Mesothelial cell of epicardium (in vitro differentiated cells): ENCODE results near the gene PCDHA6. TPM values are rescaled to one million over a fixed set of nuclear protein-coding genes. Genes with fewer than 3 reads are reported as not detected.
"Not testable (repeated sequence)": the region's sequence is repeated elsewhere in the genome, so short reads cannot be mapped to it uniquely, and the experiment has no call there.

Source experiments
- DNase-seq, 2 experiments: peaks; one replicate each; pipeline ENCODE4 v3.0.0; 2021; ENCODE audit warnings: low spot score in 2 of 2; ENCODE audit not compliant: unreplicated experiment in 2 of 2
- H3K27ac Mint-ChIP-seq: 2 replicates; pipeline ENCODE4 v1.8.0; 2021; ENCODE audit warnings: mixed read lengths
- H3K27me3 Mint-ChIP-seq: 2 replicates; pipeline ENCODE4 v1.8.0; 2021; ENCODE audit warnings: low read depth, mixed read lengths
- H3K36me3 Mint-ChIP-seq: 2 replicates; pipeline ENCODE4 v1.8.0; 2021; ENCODE audit warnings: mixed read lengths
- H3K4me1 Mint-ChIP-seq: 2 replicates; pipeline ENCODE4 v1.8.0; 2021; ENCODE audit warnings: mixed read lengths
- H3K4me3 Mint-ChIP-seq: 2 replicates; pipeline ENCODE4 v1.8.0; 2021; ENCODE audit warnings: mild to moderate bottlenecking, moderate library complexity, mixed read lengths
- H3K9me3 Mint-ChIP-seq: 2 replicates; pipeline ENCODE4 v1.8.0; 2021; ENCODE audit warnings: mixed read lengths
- CTCF ChIP-seq: fragments of 200-600 bp; sonication (generic); IDR thresholded peaks from one replicate; pipeline ENCODE4 v1.5.0; 2021; ENCODE audit warnings: antibody characterized with exemption; ENCODE audit not compliant: unreplicated experiment
- total RNA-seq: library from RNA; stranded (reverse); gene quantifications from 3 replicates; pipeline ENCODE4 v1.2.1, GENCODE V29; 2021

The PCDHA6 gene
- total RNA-seq, 1 donor from 2014 or later = 15.2 TPM

DNA sequence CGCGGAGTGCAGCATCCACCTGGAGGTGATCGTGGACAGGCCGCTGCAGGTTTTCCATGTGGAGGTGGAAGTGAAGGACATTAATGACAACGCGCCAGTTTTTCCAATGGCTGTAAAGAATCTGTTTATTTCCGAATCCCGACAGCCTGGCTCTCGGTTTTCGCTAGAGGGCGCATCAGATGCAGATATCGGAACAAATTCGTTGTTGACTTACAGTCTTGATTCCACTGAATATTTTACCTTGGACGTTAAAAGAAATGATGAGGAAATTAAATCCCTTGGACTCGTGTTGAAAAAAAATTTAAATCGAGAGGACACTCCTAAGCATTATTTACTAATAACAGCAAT, 26.3 kb upstream of the PCDHA6 start:
- no peak overlapping the region for H3K4me3 Mint-ChIP-seq

GRCh38 chr5:140802381-140802780, 25.4 kb upstream of the PCDHA6 start:
- not testable (repeated sequence) for H3K4me3 Mint-ChIP-seq

More for the DNA sequence above, 26.3 kb upstream of the PCDHA6 start:
- H3K27me3 Mint-ChIP-seq = no peaks in the 10 kb centered on the region
- H3K27ac Mint-ChIP-seq = no peak overlapping the region
- H3K4me1 Mint-ChIP-seq = no peaks in the 10 kb centered on the region
- H3K36me3 Mint-ChIP-seq = peaks cover 29% of the 10 kb centered on the region
- no peak for DNase-seq
- peaks cover 32% of the 10 kb centered on the region for H3K9me3 Mint-ChIP-seq
- no peak for TF ChIP-seq CTCF

DNA sequence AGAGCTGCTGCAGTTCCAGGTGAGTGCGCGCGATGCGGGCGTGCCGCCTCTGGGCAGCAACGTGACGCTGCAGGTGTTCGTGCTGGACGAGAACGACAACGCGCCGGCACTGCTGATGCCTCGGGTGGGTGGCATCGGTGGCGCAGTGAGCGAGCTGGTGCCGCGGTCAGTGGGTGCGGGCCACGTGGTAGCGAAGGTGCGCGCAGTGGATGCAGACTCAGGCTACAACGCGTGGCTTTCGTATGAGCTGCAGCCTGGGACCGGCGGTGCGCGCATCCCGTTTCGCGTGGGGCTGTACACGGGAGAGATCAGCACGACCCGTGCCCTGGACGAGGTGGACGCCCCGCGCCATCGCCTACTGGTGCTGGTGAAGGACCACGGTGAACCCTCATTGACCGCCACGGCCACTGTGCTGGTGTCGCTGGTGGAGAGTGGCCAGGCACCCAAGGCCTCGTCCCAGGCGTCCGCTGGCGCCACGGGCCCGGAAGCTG, 24.9 kb upstream of the PCDHA6 start:
- Mint-ChIP-seq H3K4me1 (peaks cover 4% of the 10 kb centered on the region), H3K9me3 (peaks cover 29% of the 10 kb centered on the region), H3K27me3 (no peaks in the 10 kb centered on the region), H3K4me3 (no peak overlapping the region), H3K36me3 (peaks cover 34% of the 10 kb centered on the region), H3K27ac (no peak overlapping the region)
- no peak for TF ChIP-seq CTCF
- DNase-seq = no peak

More at GRCh38 chr5:140802381-140802780, 25.4 kb upstream of the PCDHA6 start:
- H3K27me3 Mint-ChIP-seq, DNase-seq, H3K27ac Mint-ChIP-seq, H3K4me1 Mint-ChIP-seq: not testable (repeated sequence)
- peaks cover 31% of the 10 kb centered on the region for H3K9me3 Mint-ChIP-seq
- peaks cover 31% of the 10 kb centered on the region for H3K36me3 Mint-ChIP-seq

GRCh38 chr5:140806834-140807775, 20.7 kb upstream of the PCDHA6 start, which contains the start of gene PCDHA4:
Gene PCDHA4 (plus strand): TSS chr5:140807068.
- TF ChIP-seq CTCF = peak; percentile 62
- Mint-ChIP-seq H3K27me3 (no peaks in the 10 kb centered on the region), H3K4me1 (peaks cover 10% of the 10 kb centered on the region), H3K27ac (peak within 1 kb of the TSS; percentile 86), H3K4me3 (peak within 1 kb of the TSS; percentile 91), H3K36me3 (peaks cover 48% of the 10 kb centered on the region), H3K9me3 (peaks cover 37% of the 10 kb centered on the region)
- peak in 1 of 2 experiments; percentile 78 for DNase-seq

- H3K27ac Mint-ChIP-seq, H3K27me3 Mint-ChIP-seq, H3K4me1 Mint-ChIP-seq, DNase-seq: not testable (repeated sequence)
- peaks cover 57% of the 10 kb centered on the region for H3K36me3 Mint-ChIP-seq
- H3K4me3 Mint-ChIP-seq = peak overlapping the region; percentile 91
- H3K9me3 Mint-ChIP-seq = peaks cover 46% of the 10 kb centered on the region
These were observed 19.4 kb upstream of the PCDHA6 start for GRCh38 chr5:140808241-140808888.

DNA sequence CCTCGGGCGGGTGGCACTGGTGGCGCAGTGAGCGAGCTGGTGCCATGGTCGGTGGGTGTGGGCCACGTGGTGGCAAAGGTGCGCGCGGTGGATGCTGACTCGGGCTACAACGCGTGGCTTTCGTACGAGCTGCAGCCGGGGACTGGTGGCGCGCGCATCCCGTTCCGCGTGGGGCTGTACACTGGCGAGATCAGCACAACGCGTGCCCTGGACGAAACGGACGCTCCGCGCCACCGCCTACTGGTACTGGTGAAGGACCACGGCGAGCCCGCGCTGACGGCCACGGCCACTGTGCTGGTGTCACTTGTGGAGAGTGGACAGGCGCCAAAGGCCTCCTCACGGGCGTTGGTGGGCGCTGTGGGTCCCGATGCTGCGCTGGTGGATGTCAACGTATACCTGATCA, 18.9 kb upstream of the PCDHA6 start:
- no peak for DNase-seq
- peaks cover 55% of the 10 kb centered on the region for H3K36me3 Mint-ChIP-seq
- H3K27ac Mint-ChIP-seq = no peak overlapping the region
- H3K4me1 Mint-ChIP-seq = peaks cover 10% of the 10 kb centered on the region
- H3K4me3 Mint-ChIP-seq = no peak overlapping the region
- H3K9me3 Mint-ChIP-seq = peaks cover 42% of the 10 kb centered on the region
- TF ChIP-seq CTCF = no peak
- H3K27me3 Mint-ChIP-seq = no peaks in the 10 kb centered on the region
